GM15510 (cell line): Measurements from ENCODE around the gene CCL17.

Experiments used
- POLR2A ChIP-seq: IDR thresholded peaks from 3 replicates; pipeline ENCODE4 v1.6.1; 2011; ENCODE audit warnings: borderline replicate concordance; ENCODE audit not compliant: insufficient read length; ENCODE audit errors: extremely low read depth

The CCL17 gene

GRCh38 chr16:57372372-57373116, 32.0 kb upstream of the CCL17 start, which contains the start of gene CX3CL1:
Gene CX3CL1 (plus strand): TSS chr16:57372490. CDS start chr16:57372569, 79 bp downstream.
- no peak for TF ChIP-seq POLR2A

- TF ChIP-seq POLR2A: no peak
Measured at GRCh38 chr16:57373117-57373947, 31.2 kb upstream of the CCL17 start.

GRCh38 chr16:57374067-57374534, 30.5 kb upstream of the CCL17 start:
- no peak for TF ChIP-seq POLR2A

- TF ChIP-seq POLR2A: no peak
Measured at GRCh38 chr16:57376313-57376818, 28.2 kb upstream of the CCL17 start.

GRCh38 chr16:57377080-57377841, 27.3 kb upstream of the CCL17 start:
- TF ChIP-seq POLR2A: no peak

GRCh38 chr16:57379579-57379978, 25.0 kb upstream of the CCL17 start:
- TF ChIP-seq POLR2A: no peak

- no peak for TF ChIP-seq POLR2A
Measured at GRCh38 chr16:57380671-57381462, 23.7 kb upstream of the CCL17 start.

GRCh38 chr16:57381791-57382534, 22.6 kb upstream of the CCL17 start:
- no peak for TF ChIP-seq POLR2A

GRCh38 chr16:57382535-57383275, 21.9 kb upstream of the CCL17 start:
- no peak for TF ChIP-seq POLR2A

- TF ChIP-seq POLR2A: no peak
Measured at GRCh38 chr16:57383276-57384247, 21.0 kb upstream of the CCL17 start.

GRCh38 chr16:57384248-57385070, 20.1 kb upstream of the CCL17 start:
- TF ChIP-seq POLR2A: no peak
